ENCODE results near the gene SLC40A1. TPM values are rescaled to one million over a fixed set of nuclear protein-coding genes. Genes with fewer than 3 reads are reported as not detected.
"Not testable (repeated sequence)": the region's sequence is repeated elsewhere in the genome, so short reads cannot be mapped to it uniquely, and the experiment has no call there.

Gene SLC40A1
- 393 TPM for total RNA-seq

GRCh38 chr2:189580658-189581353 lies at the start of gene SLC40A1:
Gene SLC40A1 (minus strand): TSS chr2:189580786. CDS start chr2:189580460, 326 bp downstream.
- peak; percentile 50 to 89 (median 82) for DNase-seq (ENCODE audit: low read depth in 2 of 3, low spot score in 2 of 3)

GRCh38 chr2:189629531-189630453 lies 49.2 kb upstream of the SLC40A1 start:
- DNase-seq (ENCODE audit: low read depth in 2 of 3, low spot score in 2 of 3): no peak

- peak in 1 of 3 donors; percentile 26 for DNase-seq (ENCODE audit: low read depth in 2 of 3, low spot score in 2 of 3)
Measured at GRCh38 chr2:189628817-189629530, 48.4 kb upstream of the SLC40A1 start.

- DNase-seq (ENCODE audit: low read depth in 2 of 3, low spot score in 2 of 3): no peak
Measured at GRCh38 chr2:189627789-189628188, 47.2 kb upstream of the SLC40A1 start.

- no peak for DNase-seq (ENCODE audit: low read depth in 2 of 3, low spot score in 2 of 3)
Measured at GRCh38 chr2:189625636-189626035, 45.0 kb upstream of the SLC40A1 start.

GRCh38 chr2:189624648-189625355 lies 44.2 kb upstream of the SLC40A1 start:
- DNase-seq (ENCODE audit: low read depth in 2 of 3, low spot score in 2 of 3): no peak

GRCh38 chr2:189623049-189623448 lies 42.5 kb upstream of the SLC40A1 start:
- no peak for DNase-seq (ENCODE audit: low read depth in 2 of 3, low spot score in 2 of 3)

GRCh38 chr2:189621781-189622180 lies 41.2 kb upstream of the SLC40A1 start:
- DNase-seq (ENCODE audit: low read depth in 2 of 3, low spot score in 2 of 3): no peak

- DNase-seq (ENCODE audit: low read depth in 2 of 3, low spot score in 2 of 3): no peak
Measured at GRCh38 chr2:189618197-189618596, 37.6 kb upstream of the SLC40A1 start.

- no peak for DNase-seq (ENCODE audit: low read depth in 2 of 3, low spot score in 2 of 3)
Measured at GRCh38 chr2:189614585-189614984, 34.0 kb upstream of the SLC40A1 start.

GRCh38 chr2:189613650-189614420 lies 33.2 kb upstream of the SLC40A1 start:
- peak in 1 of 3 donors; percentile 62 for DNase-seq (ENCODE audit: low read depth in 2 of 3, low spot score in 2 of 3)

- DNase-seq (ENCODE audit: low read depth in 2 of 3, low spot score in 2 of 3): peak in 2 of 3 donors; percentile 40 to 54
Measured at GRCh38 chr2:189613077-189613636, 32.6 kb upstream of the SLC40A1 start.

GRCh38 chr2:189610700-189611099 lies 30.1 kb upstream of the SLC40A1 start:
- no peak for DNase-seq (ENCODE audit: low read depth in 2 of 3, low spot score in 2 of 3)

GRCh38 chr2:189609853-189610252 lies 29.3 kb upstream of the SLC40A1 start:
- DNase-seq (ENCODE audit: low read depth in 2 of 3, low spot score in 2 of 3): no peak

GRCh38 chr2:189609423-189609816 lies 28.8 kb upstream of the SLC40A1 start:
- no peak for DNase-seq (ENCODE audit: low read depth in 2 of 3, low spot score in 2 of 3)

- peak in 1 of 3 donors; percentile 65 for DNase-seq (ENCODE audit: low read depth in 2 of 3, low spot score in 2 of 3)
Measured at GRCh38 chr2:189608795-189609422, 28.3 kb upstream of the SLC40A1 start.

GRCh38 chr2:189608170-189608569 lies 27.6 kb upstream of the SLC40A1 start:
- no peak for DNase-seq (ENCODE audit: low read depth in 2 of 3, low spot score in 2 of 3)

- no peak for DNase-seq (ENCODE audit: low read depth in 2 of 3, low spot score in 2 of 3)
Measured at GRCh38 chr2:189602233-189602632, 21.6 kb upstream of the SLC40A1 start.

GRCh38 chr2:189601652-189602051 lies 21.1 kb upstream of the SLC40A1 start:
- DNase-seq (ENCODE audit: low read depth in 2 of 3, low spot score in 2 of 3): not testable (repeated sequence)
